H1 (cell line): Measurements from ENCODE around the gene PPFIBP2. TPM values are rescaled to one million over a fixed set of nuclear protein-coding genes. Genes with fewer than 3 reads are reported as not detected.

ENCODE experiments used
- CBX5 ChIP-seq: fragments of 300-800, 300-1000 bp; sonication (generic); IDR thresholded peaks from 2 replicates; pipeline ENCODE4 v1.7.1; 2016; ENCODE audit warnings: antibody characterized with exemption, low read length, low read depth
- CHD7 ChIP-seq: fragments of 300-600 bp; sonication (generic); IDR thresholded peaks from 2 replicates; pipeline ENCODE4 v1.7.1; 2012; ENCODE audit warnings: low read length, moderate library complexity, mild to moderate bottlenecking, inconsistent platforms; ENCODE audit not compliant: insufficient replicate concordance
- MAFK ChIP-seq: IDR thresholded peaks from 2 replicates; pipeline ENCODE4 v1.6.1; 2012; ENCODE audit warnings: low read depth, mild to moderate bottlenecking, improper control_type of control experiment, low read length
- RFX5 ChIP-seq: IDR thresholded peaks from 2 replicates; pipeline ENCODE4 v1.6.1; 2011; ENCODE audit warnings: low read depth, low read length, improper control_type of control experiment, borderline replicate concordance
- polyA plus RNA-seq, 7 experiments: library from polyadenylated mRNA; depleted of rRNA in 3 of 7; stranded (reverse) in 5 of 7; unstranded in 2 of 7; fragments of >200 nt in 5 of 7; fragments of 200-250 nt in 2 of 7; gene quantifications; 1 replicate in 5 of 7; 2 replicates in 1 of 7; 4 replicates in 1 of 7; pipeline versions ENCODE4 v1.2.1 to v1.2.3, GENCODE V29; 2011 to 2013; ENCODE audit warnings: missing spikeins in 2 of 7, mixed read lengths in 2 of 7
- total RNA-seq: library from RNA; stranded (reverse); fragmentation: NEBNext Ultra II Directional; extraction: Animal tissue kit (Norgen Biotek cat#: 25700); gene quantifications from 2 replicates; pipeline ENCODE4 v1.2.1, GENCODE V29; 2021

PPFIBP2 gene
- total and polyA plus RNA-seq, 2 of the 8 experiments (the other 6 are each of a cell fraction or from before 2014, with no cell fraction given) = 5.5 to 9.8 TPM

- no peak for TF ChIP-seq CHD7
- no peak for TF ChIP-seq RFX5
- TF ChIP-seq MAFK = no peak
- TF ChIP-seq CBX5 = no peak
These were observed 121.9 kb downstream of the PPFIBP2 start (continued) for GRCh38 chr11:7635708-7636107.
